NCI-H2196 (cell line): ENCODE measurements around the gene TYROBP.
"Not testable (repeated sequence)": the region's sequence is repeated elsewhere in the genome, so short reads cannot be mapped to it uniquely, and the experiment has no call there.

Experiments
- DNase-seq: peaks from one replicate; lab custom pipeline; 2025; ENCODE audit not compliant: unreplicated experiment; lab: John Stamatoyannopoulos, UW

Gene TYROBP

GRCh38 chr19:35908010-35908441, at the start of gene TYROBP:
Gene TYROBP, minus strand, starts transcription at chr19:35908295. Its CDS starts 67 bp downstream, at chr19:35908228.
- DNase-seq, result no peak

- not testable (repeated sequence) for DNase-seq
Observed at GRCh38 chr19:35957411-35957810, 49.3 kb upstream of the TYROBP start.

GRCh38 chr19:35955881-35956634, 48.0 kb upstream of the TYROBP start:
- DNase-seq, result no peak

GRCh38 chr19:35949131-35949530, 41.0 kb upstream of the TYROBP start:
- DNase-seq, result no peak

- DNase-seq, result no peak
Observed at GRCh38 chr19:35946203-35946602, 38.1 kb upstream of the TYROBP start.

- DNase-seq, result no peak
Observed at GRCh38 chr19:35945121-35945790, 37.2 kb upstream of the TYROBP start.

- DNase-seq, result no peak
Observed at GRCh38 chr19:35944556-35944955, 36.5 kb upstream of the TYROBP start.

GRCh38 chr19:35943321-35944301, 35.5 kb upstream of the TYROBP start:
- DNase-seq, result no peak

- no peak for DNase-seq
Observed at GRCh38 chr19:35942235-35942634, 34.1 kb upstream of the TYROBP start.

GRCh38 chr19:35940839-35941238, 32.7 kb upstream of the TYROBP start:
- no peak for DNase-seq

- DNase-seq, result no peak
Observed at GRCh38 chr19:35940078-35940775, 32.1 kb upstream of the TYROBP start.

GRCh38 chr19:35939307-35940077, 31.4 kb upstream of the TYROBP start:
- no peak for DNase-seq

GRCh38 chr19:35938282-35939224, 30.5 kb upstream of the TYROBP start:
- no peak for DNase-seq

GRCh38 chr19:35937345-35938281, 29.5 kb upstream of the TYROBP start:
- no peak for DNase-seq

GRCh38 chr19:35936738-35937268, 28.7 kb upstream of the TYROBP start:
- no peak for DNase-seq

GRCh38 chr19:35935911-35936737, 28.0 kb upstream of the TYROBP start, which contains the start of gene LRFN3:
Gene LRFN3, plus strand, starts transcription at chr19:35936374. Its CDS starts 3,052 bp downstream, at chr19:35939426.
- peak; percentile 89 for DNase-seq
